H1 (cell line): ENCODE measurements around the gene THOP1. TPM values are rescaled to one million over a fixed set of nuclear protein-coding genes. Genes with fewer than 3 reads are reported as not detected.

Experiments
- CTCF ChIA-PET: fragments of 300-600 bp; sonication (Branson Sonifier 250); formaldehyde crosslinking; loops from one replicate; lab custom pipeline; 2021; ENCODE audit not compliant: partially characterized antibody; lab: Charles Lee
- POLR2A ChIA-PET: fragments of 300-600 bp; sonication (Branson Sonifier 250); formaldehyde crosslinking; loops from one replicate; lab custom pipeline; 2021; ENCODE audit warnings: inconsistent platforms; ENCODE audit not compliant: partially characterized antibody; lab: Charles Lee
- DNase-seq, 2 experiments: peaks; one replicate each; pipeline versions ENCODE4 v3.0.0 to v3.0.0-alpha.2; 2010 to 2022; ENCODE audit warnings: low spot score in 2 of 2, low read depth in 1 of 2, mixed read lengths in 1 of 2
- FAIRE-seq: peaks from 2 replicates; lab custom pipeline; 2011; peaks lifted over from hg19 to GRCh38; lab: Jason Lieb, UNC
- H2AFZ ChIP-seq: 2 replicates; pipeline ENCODE4 v1.8.1; 2012; ENCODE audit warnings: low read length, inconsistent platforms
- H2AK5ac ChIP-seq: 2 replicates; pipeline ENCODE4 v1.6.1; 2013; ENCODE audit warnings: low read depth, low read length
- H2BK120ac ChIP-seq: replicated peaks from 2 replicates; pipeline ENCODE3; 2013; ENCODE audit warnings: low read depth, low read length, inconsistent platforms
- H2BK12ac ChIP-seq: 2 replicates; pipeline ENCODE4 v1.6.1; 2013; ENCODE audit warnings: low read depth, low read length
- H2BK15ac ChIP-seq: 2 replicates; pipeline ENCODE4 v1.6.1; 2013; ENCODE audit warnings: low read length
- H2BK20ac ChIP-seq: 2 replicates; pipeline ENCODE4 v1.6.1; 2013; ENCODE audit warnings: low read length
- H2BK5ac ChIP-seq: 2 replicates; pipeline ENCODE4 v1.6.1; 2013; ENCODE audit warnings: low read depth, low read length
- H3K14ac ChIP-seq: 2 replicates; pipeline ENCODE4 v1.6.1; 2013; ENCODE audit warnings: inconsistent platforms; ENCODE audit not compliant: insufficient read length
- H3K18ac ChIP-seq: 2 replicates; pipeline ENCODE4 v1.6.1; 2013; ENCODE audit warnings: low read length; ENCODE audit errors: extremely low read depth
- H3K23ac ChIP-seq: 2 replicates; pipeline ENCODE4 v1.6.1; 2013; ENCODE audit warnings: inconsistent platforms; ENCODE audit not compliant: insufficient read length
- H3K23me2 ChIP-seq: 2 replicates; pipeline ENCODE4 v1.6.1; 2013; ENCODE audit warnings: low read depth, low read length
- H3K27ac ChIP-seq: 2 replicates; pipeline ENCODE4 v1.6.1; 2011; ENCODE audit warnings: low read depth, low read length, inconsistent platforms
- H3K27me3 ChIP-seq, 4 experiments: replicated peaks in 1 of 4; 1 replicate in 1 of 4; 2 replicates in 3 of 4; pipeline versions ENCODE4 v1.6.1 to v1.8.1; 2011 to 2013; ENCODE audit warnings: low read length in 3 of 4, mild to moderate bottlenecking in 3 of 4, inconsistent platforms in 2 of 4, mixed read lengths in 2 of 4, moderate library complexity in 1 of 4; ENCODE audit not compliant: control insufficient read depth in 3 of 4, insufficient read depth in 3 of 4; ENCODE audit errors: extremely low read depth in 1 of 4
- H3K36me3 ChIP-seq, 4 experiments: 2 replicates each; pipeline versions ENCODE4 v1.6.1 to v1.8.1; 2011 to 2013; ENCODE audit warnings: mild to moderate bottlenecking in 4 of 4, low read length in 3 of 4, moderate library complexity in 2 of 4, control low read depth in 1 of 4, inconsistent platforms in 1 of 4; ENCODE audit not compliant: insufficient read depth in 4 of 4, control insufficient read depth in 2 of 4
- H3K4ac ChIP-seq: replicated peaks from 2 replicates; pipeline ENCODE3; 2013; ENCODE audit warnings: low read length, low read depth, mixed read lengths, inconsistent platforms; ENCODE audit not compliant: insufficient read length
- H3K4me1 ChIP-seq, 4 experiments: replicated peaks in 1 of 4; 1 replicate in 1 of 4; 2 replicates in 3 of 4; pipeline versions ENCODE4 v1.6.1 to v1.8.1; 2011 to 2013; ENCODE audit warnings: low read length in 3 of 4, inconsistent platforms in 2 of 4, mixed read lengths in 1 of 4; ENCODE audit not compliant: insufficient read depth in 4 of 4, control insufficient read depth in 3 of 4
- H3K4me2 ChIP-seq, 2 experiments: 2 replicates each; pipeline versions ENCODE4 v1.6.1 to v1.8.1; 2011 to 2013; ENCODE audit warnings: low read depth in 2 of 2, low read length in 2 of 2, control low read depth in 1 of 2, inconsistent platforms in 1 of 2, mild to moderate bottlenecking in 1 of 2; ENCODE audit not compliant: insufficient read depth in 1 of 2
- H3K4me3 ChIP-seq, 4 experiments: fragments of 200-600, 300-600 bp in 1 of 4; sonication (generic), shearing (Covaris generic), sonication (Bioruptor Twin) in 1 of 4; 2 replicates each; pipeline versions ENCODE4 v1.5.1 to v1.8.1; 2011 to 2016; ENCODE audit warnings: low read length in 4 of 4, low read depth in 3 of 4, control low read depth in 2 of 4, inconsistent platforms in 2 of 4, mild to moderate bottlenecking in 2 of 4, mixed read lengths in 1 of 4, moderate library complexity in 1 of 4; ENCODE audit not compliant: insufficient read depth in 2 of 4; ENCODE audit errors: extremely low read depth in 1 of 4
- H3K56ac ChIP-seq: replicated peaks from 2 replicates; pipeline ENCODE3; 2013; ENCODE audit warnings: low read depth, mild to moderate bottlenecking, mixed read lengths, low read length, inconsistent platforms; ENCODE audit not compliant: insufficient read length
- H3K79me1 ChIP-seq: 2 replicates; pipeline ENCODE4 v1.6.1; 2013; ENCODE audit warnings: low read depth, low read length, control low read depth
- H3K79me2 ChIP-seq, 2 experiments: 2 replicates each; pipeline versions ENCODE4 v1.6.1 to v1.8.1; 2012 to 2013; ENCODE audit warnings: low read length in 2 of 2, mild to moderate bottlenecking in 2 of 2, inconsistent platforms in 1 of 2; ENCODE audit not compliant: insufficient read depth in 2 of 2, control insufficient read depth in 1 of 2
- H3K9ac ChIP-seq, 4 experiments: replicated peaks in 1 of 4; 1 replicate in 1 of 4; 2 replicates in 3 of 4; pipeline versions ENCODE4 v1.6.1 to v1.8.1; 2011 to 2013; ENCODE audit warnings: low read depth in 3 of 4, low read length in 3 of 4, control low read depth in 2 of 4, mild to moderate bottlenecking in 2 of 4, moderate library complexity in 2 of 4, inconsistent platforms in 1 of 4; ENCODE audit errors: extremely low read depth in 1 of 4
- H3K9me3 ChIP-seq, 2 experiments: 2 replicates each; pipeline versions ENCODE4 v1.6.1 to v1.8.1; 2012 to 2013; ENCODE audit warnings: mild to moderate bottlenecking in 2 of 2, moderate library complexity in 2 of 2, control low read depth in 1 of 2, inconsistent platforms in 1 of 2, low read depth in 1 of 2, low read length in 1 of 2, mixed read lengths in 1 of 2; ENCODE audit not compliant: insufficient read depth in 2 of 2
- H4K20me1 ChIP-seq, 2 experiments: replicated peaks in 1 of 2; 2 replicates each; pipeline versions ENCODE3 to v1.8.1; 2011 to 2013; ENCODE audit warnings: inconsistent platforms in 2 of 2, low read length in 2 of 2, mild to moderate bottlenecking in 1 of 2; ENCODE audit not compliant: insufficient read depth in 2 of 2, control insufficient read depth in 1 of 2
- H4K5ac ChIP-seq: 2 replicates; pipeline ENCODE4 v1.6.1; 2013; ENCODE audit warnings: low read length, low read depth, mixed read lengths, inconsistent platforms; ENCODE audit not compliant: insufficient read length
- H4K8ac ChIP-seq: 2 replicates; pipeline ENCODE4 v1.8.0; 2013; ENCODE audit warnings: mild to moderate bottlenecking, moderate library complexity, low read length, inconsistent platforms; ENCODE audit not compliant: insufficient read depth; ENCODE audit errors: extremely low read depth
- H4K91ac ChIP-seq: replicated peaks from 2 replicates; pipeline ENCODE3; 2013; ENCODE audit warnings: low read length, mixed read lengths, inconsistent platforms; ENCODE audit not compliant: insufficient read length
- BCL11A ChIP-seq, 2 experiments: IDR thresholded peaks; one replicate each; pipeline ENCODE4 v1.6.1; 2011; ENCODE audit warnings: low read depth in 2 of 2, low read length in 2 of 2, mild to moderate bottlenecking in 2 of 2
- KDM1A ChIP-seq: fragments of 200-600, 300-600 bp; sonication (generic); IDR thresholded peaks from 2 replicates; pipeline ENCODE4 v1.7.1; 2016; ENCODE audit warnings: mild to moderate bottlenecking, low read length, borderline replicate concordance
- MAX ChIP-seq: IDR thresholded peaks from 2 replicates; pipeline ENCODE4 v1.6.1; 2012; ENCODE audit warnings: inconsistent platforms
- NANOG ChIP-seq: IDR thresholded peaks from 2 replicates; pipeline ENCODE4 v1.6.1; 2011; ENCODE audit warnings: low read length, low read depth, mild to moderate bottlenecking, inconsistent platforms; ENCODE audit not compliant: insufficient read depth, poor library complexity, severe bottlenecking
- POU5F1 ChIP-seq: IDR thresholded peaks from 2 replicates; pipeline ENCODE4 v1.6.1; 2011; ENCODE audit warnings: low read depth, mild to moderate bottlenecking, low read length, moderate library complexity
- SP4 ChIP-seq: IDR thresholded peaks from 2 replicates; pipeline ENCODE4 v1.6.1; 2012; ENCODE audit warnings: low read length, inconsistent platforms
- SRF ChIP-seq: IDR thresholded peaks from 2 replicates; pipeline ENCODE4 v1.6.1; 2011; ENCODE audit warnings: mild to moderate bottlenecking, low read depth, low read length, moderate library complexity
- WGBS, 2 experiments: shearing (Covaris generic) in 1 of 2; methylation state at CpG; one replicate each; pipeline versions ENCODE4 v1.1.6 to v1.1.7; 2013 to 2015; ENCODE audit warnings: low lambda C conversion rate in 2 of 2, mixed read lengths in 2 of 2, inconsistent platforms in 1 of 2, low coverage in 1 of 2, missing lambda C conversion rate in 1 of 2; ENCODE audit not compliant: insufficient replicate concordance in 2 of 2, insufficient coverage in 1 of 2, insufficient read length in 1 of 2; ENCODE audit errors: extremely low coverage in 1 of 2, missing lambda C conversion rate in 1 of 2; 5-methylcytosine and 5-hydroxymethylcytosine counted together
- polyA plus RNA-seq, 7 experiments: library from polyadenylated mRNA; depleted of rRNA in 3 of 7; stranded (reverse) in 5 of 7; unstranded in 2 of 7; fragments of >200 nt in 5 of 7; fragments of 200-250 nt in 2 of 7; gene quantifications; 1 replicate in 5 of 7; 2 replicates in 1 of 7; 4 replicates in 1 of 7; pipeline versions ENCODE4 v1.2.1 to v1.2.3, GENCODE V29; 2011 to 2013; ENCODE audit warnings: missing spikeins in 2 of 7, mixed read lengths in 2 of 7
- total RNA-seq: library from RNA; stranded (reverse); fragmentation: NEBNext Ultra II Directional; extraction: Animal tissue kit (Norgen Biotek cat#: 25700); gene quantifications from 2 replicates; pipeline ENCODE4 v1.2.1, GENCODE V29; 2021
- TF ChIP-seq, protein P1 (sequence below): IDR thresholded peaks from 2 replicates; pipeline ENCODE4 v1.6.1; 2012; ENCODE audit warnings: inconsistent platforms
- TF ChIP-seq, protein P2 (sequence below), 3 experiments: IDR thresholded peaks; 1 replicate in 2 of 3; 2 replicates in 1 of 3; pipeline versions ENCODE4 v1.5.1 to v1.6.1; 2011; ENCODE audit warnings: low read length in 3 of 3, mild to moderate bottlenecking in 3 of 3, inconsistent platforms in 2 of 3, low read depth in 1 of 3, moderate library complexity in 1 of 3; ENCODE audit not compliant: insufficient read depth in 1 of 3; ENCODE audit errors: control extremely low read depth in 1 of 3

Gene THOP1
- total and polyA plus RNA-seq, 2 of the 8 experiments (the other 6 are each of a cell fraction or from before 2014, with no cell fraction given), result 136 to 159 TPM

DNA sequence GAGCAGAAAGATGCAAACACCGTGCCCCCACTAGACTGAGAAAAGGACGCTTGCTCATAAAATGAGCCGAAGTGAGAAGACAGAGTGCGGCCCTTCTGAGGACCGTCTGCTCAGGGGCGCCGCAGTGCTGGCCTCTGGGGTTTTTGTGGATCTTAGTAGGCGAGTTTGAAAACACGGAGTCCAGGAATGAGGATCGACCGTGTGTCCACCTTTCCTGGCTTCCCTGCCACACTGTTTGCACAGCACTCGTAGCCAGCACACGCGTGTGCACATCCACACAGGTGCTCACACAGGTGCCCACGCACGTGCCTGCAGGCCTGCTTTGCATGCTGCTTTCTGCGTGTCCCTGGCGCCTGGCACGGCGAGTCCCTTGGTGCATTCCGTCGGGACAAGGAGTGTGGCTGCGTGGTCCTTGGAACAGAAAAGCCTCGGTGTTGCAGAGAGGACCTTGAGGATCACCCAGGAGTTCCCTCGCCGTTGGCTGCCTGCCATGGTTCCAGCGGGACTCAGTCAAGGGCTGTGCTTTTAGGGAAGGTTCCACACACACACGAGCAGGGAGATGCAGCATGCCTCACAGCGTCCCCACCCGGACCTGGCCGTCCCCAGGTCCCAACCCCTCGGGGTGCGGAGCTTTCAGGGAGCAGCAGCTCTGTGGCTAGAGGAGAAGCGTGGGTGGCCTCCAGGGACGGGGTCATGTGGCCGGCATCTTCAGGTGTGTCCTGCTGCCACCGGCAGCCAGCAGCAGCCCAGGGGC lies 24.3 kb downstream of the THOP1 start:
- POLR2A ChIA-PET, result interaction anchor here (1.3 to 1.6 kb wide), 2 partner anchors 10 to 28 kb away, joined by 3 to 6 read pairs; no protein-coding TSS in a partner anchor
- H2BK5ac ChIP-seq, result no peak overlapping the region
- FAIRE-seq, result no peak
- TF ChIP-seq BCL11A (IDR thresholded peaks at IDR 0.05; ENCODE audit: low read depth in 2 of 2, low read length in 2 of 2) (no peak), SP4 (no peak), POU5F1 (no peak), KDM1A (no peak), SRF (no peak), MAX (no peak), NANOG (no peak)
- TF ChIP-seq, protein P1, sequence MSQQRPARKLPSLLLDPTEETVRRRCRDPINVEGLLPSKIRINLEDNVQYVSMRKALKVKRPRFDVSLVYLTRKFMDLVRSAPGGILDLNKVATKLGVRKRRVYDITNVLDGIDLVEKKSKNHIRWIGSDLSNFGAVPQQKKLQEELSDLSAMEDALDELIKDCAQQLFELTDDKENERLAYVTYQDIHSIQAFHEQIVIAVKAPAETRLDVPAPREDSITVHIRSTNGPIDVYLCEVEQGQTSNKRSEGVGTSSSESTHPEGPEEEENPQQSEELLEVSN, result no peak
- TF ChIP-seq, protein P2, sequence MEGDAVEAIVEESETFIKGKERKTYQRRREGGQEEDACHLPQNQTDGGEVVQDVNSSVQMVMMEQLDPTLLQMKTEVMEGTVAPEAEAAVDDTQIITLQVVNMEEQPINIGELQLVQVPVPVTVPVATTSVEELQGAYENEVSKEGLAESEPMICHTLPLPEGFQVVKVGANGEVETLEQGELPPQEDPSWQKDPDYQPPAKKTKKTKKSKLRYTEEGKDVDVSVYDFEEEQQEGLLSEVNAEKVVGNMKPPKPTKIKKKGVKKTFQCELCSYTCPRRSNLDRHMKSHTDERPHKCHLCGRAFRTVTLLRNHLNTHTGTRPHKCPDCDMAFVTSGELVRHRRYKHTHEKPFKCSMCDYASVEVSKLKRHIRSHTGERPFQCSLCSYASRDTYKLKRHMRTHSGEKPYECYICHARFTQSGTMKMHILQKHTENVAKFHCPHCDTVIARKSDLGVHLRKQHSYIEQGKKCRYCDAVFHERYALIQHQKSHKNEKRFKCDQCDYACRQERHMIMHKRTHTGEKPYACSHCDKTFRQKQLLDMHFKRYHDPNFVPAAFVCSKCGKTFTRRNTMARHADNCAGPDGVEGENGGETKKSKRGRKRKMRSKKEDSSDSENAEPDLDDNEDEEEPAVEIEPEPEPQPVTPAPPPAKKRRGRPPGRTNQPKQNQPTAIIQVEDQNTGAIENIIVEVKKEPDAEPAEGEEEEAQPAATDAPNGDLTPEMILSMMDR (IDR thresholded peaks at IDR 0.05; ENCODE audit: control extremely low read depth in 1 of 3, insufficient read depth in 1 of 3, low read depth in 1 of 3, low read length in 3 of 3), result no peak

More for the DNA sequence above, 24.3 kb downstream of the THOP1 start:
- no peak overlapping the region for H2BK15ac ChIP-seq
- CTCF ChIA-PET, result interaction anchor here (0.6 to 1.2 kb wide), 2 partner anchors 138 to 335 kb away, joined by 4 read pairs; no protein-coding TSS in a partner anchor
- H3K27ac ChIP-seq, result no peak overlapping the region
- H4K20me1 ChIP-seq, result peaks cover 7 to 20% of the 10 kb centered on the region in 2 experiments
- H3K36me3 ChIP-seq, result peaks cover 18 to 83% (median 62%) of the 10 kb centered on the region in 4 experiments; a peak in 7 of 8 replicates
- H3K14ac ChIP-seq, result no peak overlapping the region
- WGBS, 2 experiments, result 89% methylated on average over 30 of the region's 37 CpGs; no CpG with 5 or more reads in 1 of the 2 experiments
- H3K18ac ChIP-seq, result no peak overlapping the region
- H3K56ac ChIP-seq, result no peak overlapping the region
- H3K4me3 ChIP-seq, result no peak overlapping the region
- H2BK12ac ChIP-seq, result no peak overlapping the region
- no peaks in the 10 kb centered on the region for H3K9me3 ChIP-seq
- H2AK5ac ChIP-seq, result no peak overlapping the region
- H3K79me1 ChIP-seq, result no peaks in the 10 kb centered on the region
- H2AFZ ChIP-seq, result no peak overlapping the region
- H2BK120ac ChIP-seq, result no peak overlapping the region
- H4K5ac ChIP-seq, result no peak overlapping the region
- H3K4ac ChIP-seq, result no peak overlapping the region
- H3K79me2 ChIP-seq, result no peaks in the 10 kb centered on the region
- no peak overlapping the region for H2BK20ac ChIP-seq
- H3K9ac ChIP-seq, result no peak overlapping the region
- no peak overlapping the region for H3K23ac ChIP-seq
- no peak overlapping the region; the same call in 1 of the 2 replicates for H4K8ac ChIP-seq
- no peaks in the 10 kb centered on the region for H3K27me3 ChIP-seq
- no peak overlapping the region for H3K4me2 ChIP-seq
- H3K23me2 ChIP-seq, result no peaks in the 10 kb centered on the region
- no peak for DNase-seq
- no peaks in the 10 kb centered on the region for H3K4me1 ChIP-seq
- no peak overlapping the region for H4K91ac ChIP-seq
